T-helper 17 cell (primary cell): ENCODE measurements around the gene ITFG1. TPM values are rescaled to one million over a fixed set of nuclear protein-coding genes. Genes with fewer than 3 reads are reported as not detected.
A peak's percentile ranks its signal among the peaks of the same experiment; 100 is the strongest.
"Not testable (repeated sequence)": the region's sequence is repeated elsewhere in the genome, so short reads cannot be mapped to it uniquely, and the experiment has no call there.

Experiments used
- ATAC-seq: fragments of 150-1000 bp; cut with Tn5 transposase; 2 replicates; pipeline ENCODE4 v1.10.0; 2021; ENCODE audit warnings: mild to moderate bottlenecking, moderate library complexity
- DNase-seq, 3 donors: peaks; one replicate each; pipeline versions ENCODE4 v3.0.0 to v3.0.0-alpha.2; 2020 to 2021
- H3K9me3 ChIP-seq: one replicate; pipeline ENCODE4 v1.7.0; 2013; ENCODE audit warnings: low read length, mild to moderate bottlenecking; ENCODE audit not compliant: control insufficient read depth, poor library complexity, severe bottlenecking
- H3K27ac Mint-ChIP-seq: one replicate; pipeline ENCODE4 v1.8.0; 2022; ENCODE audit warnings: mild to moderate bottlenecking, moderate library complexity, mixed read lengths
- H3K27me3 Mint-ChIP-seq: one replicate; pipeline ENCODE4 v1.8.0; 2022; ENCODE audit warnings: mixed read lengths
- H3K36me3 Mint-ChIP-seq: one replicate; pipeline ENCODE4 v1.8.0; 2022; ENCODE audit warnings: low read depth, mixed read lengths
- H3K4me1 Mint-ChIP-seq: one replicate; pipeline ENCODE4 v1.8.0; 2022; ENCODE audit warnings: mild to moderate bottlenecking, mixed read lengths
- H3K4me3 Mint-ChIP-seq: one replicate; pipeline ENCODE4 v1.8.0; 2022; ENCODE audit warnings: mild to moderate bottlenecking, moderate library complexity, mixed read lengths
- total RNA-seq, 4 donors: library from RNA in 2 of 4; stranded (reverse) in 2 of 4; gene quantifications; one replicate each; pipeline ENCODE4 v1.2.3 and lab custom pipeline; 2022 to 2026

ITFG1 gene
- total RNA-seq, 2 donors from 2014 or later, result 27.6 to 29.5 TPM

GRCh38 chr16:47374629-47375028 is 86.2 kb downstream of the ITFG1 start:
- DNase-seq (no peak), ATAC-seq (no peak)
- Mint-ChIP-seq H3K27ac (no peak overlapping the region), H3K36me3 (peaks cover 15% of the 10 kb centered on the region), H3K4me1 (peaks cover 3% of the 10 kb centered on the region), H3K27me3 (no peaks in the 10 kb centered on the region), H3K4me3 (no peak overlapping the region)
- H3K9me3 ChIP-seq, result no peaks in the 10 kb centered on the region

DNA sequence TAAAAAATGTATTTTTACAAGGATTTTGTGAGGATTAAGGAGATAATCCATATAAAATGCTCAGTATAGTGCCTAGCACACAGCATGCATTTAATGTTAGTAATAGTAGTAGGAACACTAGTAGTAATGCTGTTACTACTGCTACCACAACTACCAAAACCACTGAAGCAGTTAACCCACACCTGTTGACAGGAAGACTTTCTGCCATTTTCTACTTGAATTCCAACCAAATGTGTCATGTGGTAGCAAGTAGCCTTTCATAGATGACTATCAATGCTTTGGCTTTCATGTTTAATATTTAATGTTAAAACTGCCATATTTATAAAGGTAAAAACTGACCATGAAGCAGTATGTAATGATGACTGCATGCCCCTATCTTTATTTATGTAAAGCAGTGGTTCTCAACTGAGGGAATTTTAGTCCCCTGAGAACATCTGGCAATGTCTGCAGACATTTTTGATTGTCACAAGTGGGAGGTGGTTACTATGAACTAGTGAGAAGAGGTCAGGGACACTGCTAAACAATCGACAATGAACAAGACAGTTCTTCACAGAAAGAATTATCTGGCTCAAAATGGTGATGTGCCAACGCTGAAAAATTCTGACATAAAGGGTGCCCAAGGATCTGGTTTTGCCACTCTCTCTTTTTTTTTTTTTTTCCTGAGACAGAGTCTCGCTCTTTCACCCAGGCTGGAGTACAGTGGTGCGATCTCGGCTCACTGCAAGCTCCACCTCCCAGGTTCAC is 89.4 kb downstream of the ITFG1 start:
- ATAC-seq (no peak), DNase-seq (no peak)
- H3K36me3 Mint-ChIP-seq, result peaks cover 8% of the 10 kb centered on the region
- no peak overlapping the region for H3K4me3 Mint-ChIP-seq
- H3K9me3 ChIP-seq, result no peaks in the 10 kb centered on the region
- H3K4me1 Mint-ChIP-seq, result no peaks in the 10 kb centered on the region
- H3K27ac Mint-ChIP-seq, result no peak overlapping the region
- no peaks in the 10 kb centered on the region for H3K27me3 Mint-ChIP-seq

DNA sequence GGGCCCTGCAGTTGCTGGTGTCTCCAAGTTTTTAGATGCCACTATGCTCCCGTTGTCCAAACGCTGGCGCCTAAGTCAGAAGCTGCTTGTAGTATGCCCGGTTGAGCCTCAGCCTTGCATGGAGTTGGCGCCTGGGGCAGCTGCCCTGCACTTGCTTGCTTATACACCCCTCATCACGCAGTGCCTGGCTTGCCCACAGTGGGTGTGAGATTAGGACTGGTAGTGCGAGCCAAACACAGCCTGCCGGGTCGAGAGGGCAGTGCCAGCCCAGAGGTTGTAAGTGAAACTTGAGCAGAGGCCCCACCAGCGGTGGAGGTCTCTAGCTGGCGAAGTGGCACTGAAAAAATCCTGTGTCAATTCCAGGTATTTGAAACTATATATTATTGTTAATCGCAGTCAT is 90.3 kb downstream of the ITFG1 start:
- no peaks in the 10 kb centered on the region for H3K9me3 ChIP-seq
- no peak for DNase-seq
- Mint-ChIP-seq H3K4me1 (no peaks in the 10 kb centered on the region), H3K27ac (no peak overlapping the region), H3K36me3 (peaks cover 8% of the 10 kb centered on the region), H3K4me3 (no peak overlapping the region), H3K27me3 (no peaks in the 10 kb centered on the region)
- no peak for ATAC-seq

DNA sequence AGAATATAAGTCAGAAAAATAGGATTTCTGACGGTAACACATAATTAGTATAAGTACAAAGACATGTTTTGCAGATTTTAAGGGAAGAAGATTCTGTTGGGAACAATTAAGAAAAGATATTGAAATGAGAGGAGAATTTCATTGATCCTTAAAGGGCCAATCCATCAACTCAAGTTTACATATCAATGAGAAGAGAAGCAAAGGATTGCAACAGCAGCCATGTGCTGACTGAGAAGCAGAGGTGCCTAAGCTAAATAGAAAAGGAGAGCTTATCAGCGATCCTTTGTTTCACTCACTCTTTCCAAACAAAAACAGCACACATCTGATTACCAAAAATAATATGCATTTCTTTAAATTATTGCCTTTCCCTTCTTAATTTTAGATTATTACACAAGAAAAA is 94.6 kb downstream of the ITFG1 start:
- Mint-ChIP-seq H3K36me3 (peaks cover 7% of the 10 kb centered on the region), H3K27me3 (no peaks in the 10 kb centered on the region), H3K4me3 (no peak overlapping the region), H3K4me1 (peaks cover 5% of the 10 kb centered on the region), H3K27ac (no peak overlapping the region)
- H3K9me3 ChIP-seq, result no peaks in the 10 kb centered on the region
- no peak for DNase-seq
- no peak for ATAC-seq

- H3K4me1 Mint-ChIP-seq, result peaks cover 8% of the 10 kb centered on the region
- H3K36me3 Mint-ChIP-seq, result peaks cover 4% of the 10 kb centered on the region
- DNase-seq, result no peak
- no peaks in the 10 kb centered on the region for H3K9me3 ChIP-seq
- H3K27me3 Mint-ChIP-seq, result no peaks in the 10 kb centered on the region
- no peak for ATAC-seq
- H3K4me3 Mint-ChIP-seq, result no peak overlapping the region
- H3K27ac Mint-ChIP-seq, result no peak overlapping the region
Observed at GRCh38 chr16:47363761-47364160, 97.1 kb downstream of the ITFG1 start.

DNA sequence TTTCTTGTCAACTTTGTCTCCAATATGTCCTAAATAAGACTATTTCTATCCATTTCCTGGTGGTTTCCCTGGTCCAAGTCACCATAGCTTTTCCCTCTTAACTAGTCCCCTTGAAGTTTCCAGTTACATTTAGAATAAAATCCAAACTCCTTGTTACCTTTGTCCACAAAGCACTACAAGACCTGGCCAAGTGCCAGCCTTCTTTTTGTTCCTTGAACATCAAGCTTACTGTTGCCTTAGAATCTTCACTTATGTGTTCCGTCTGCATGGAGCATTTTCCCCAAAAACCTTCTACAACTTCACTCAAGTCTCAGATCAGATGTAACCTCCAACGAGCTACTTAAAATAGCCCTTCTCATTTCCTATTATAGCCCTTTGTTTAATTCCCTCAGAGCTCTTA is 101.4 kb downstream of the ITFG1 start:
- no peak for DNase-seq
- peaks cover 4% of the 10 kb centered on the region for H3K36me3 Mint-ChIP-seq
- ATAC-seq, result no peak
- peaks cover 8% of the 10 kb centered on the region for H3K4me1 Mint-ChIP-seq
- no peaks in the 10 kb centered on the region for H3K9me3 ChIP-seq
- H3K27ac Mint-ChIP-seq, result peak overlapping the region; percentile 8
- H3K4me3 Mint-ChIP-seq, result no peak overlapping the region
- H3K27me3 Mint-ChIP-seq, result no peaks in the 10 kb centered on the region

DNA sequence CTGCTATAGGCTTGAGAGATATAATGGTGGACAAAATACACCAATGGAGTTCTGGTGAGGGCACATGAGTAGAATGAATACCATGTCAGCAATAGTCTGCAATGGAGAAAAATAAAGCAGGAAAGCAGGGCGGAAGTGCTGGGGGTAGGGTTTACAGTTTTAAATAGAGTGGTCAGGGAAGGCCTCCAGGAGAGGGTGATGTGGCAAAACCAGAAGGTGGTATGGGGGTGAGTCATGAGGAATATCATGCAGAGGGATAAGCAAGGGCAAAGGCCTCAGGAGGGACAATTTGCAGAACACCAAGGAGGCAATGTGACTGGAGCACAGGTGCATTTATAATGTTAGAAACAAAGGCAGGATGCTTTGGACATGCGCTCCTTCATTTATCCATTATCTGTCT is 102.0 kb downstream of the ITFG1 start:
- Mint-ChIP-seq H3K4me1 (peaks cover 8% of the 10 kb centered on the region), H3K27me3 (no peaks in the 10 kb centered on the region), H3K4me3 (no peak overlapping the region), H3K36me3 (peaks cover 4% of the 10 kb centered on the region), H3K27ac (no peak overlapping the region)
- DNase-seq (no peak), ATAC-seq (no peak)
- H3K9me3 ChIP-seq, result no peaks in the 10 kb centered on the region

DNA sequence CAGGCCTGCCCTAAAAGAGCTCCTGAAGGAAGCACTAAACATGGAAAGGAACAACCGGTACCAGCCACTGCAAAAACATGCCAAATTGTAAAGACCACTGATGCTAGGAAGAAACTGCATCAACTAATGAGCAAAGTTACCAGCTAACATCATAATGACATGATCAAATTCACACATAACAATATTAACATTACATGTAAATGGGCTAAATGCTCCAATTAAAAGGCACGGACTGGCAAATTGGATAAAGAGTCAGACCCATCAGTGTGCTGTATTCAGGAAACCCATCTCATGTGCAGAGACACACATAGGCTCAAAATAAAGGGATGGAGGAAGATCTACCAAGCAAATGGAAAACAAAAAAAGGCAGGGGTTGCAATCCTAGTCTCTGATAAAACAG is 111.8 kb downstream of the ITFG1 start:
- not testable (repeated sequence) for H3K27ac Mint-ChIP-seq, ATAC-seq, H3K27me3 Mint-ChIP-seq, H3K9me3 ChIP-seq, DNase-seq, H3K4me1 Mint-ChIP-seq, H3K4me3 Mint-ChIP-seq, H3K36me3 Mint-ChIP-seq

- H3K4me1 Mint-ChIP-seq, H3K27ac Mint-ChIP-seq, H3K4me3 Mint-ChIP-seq, DNase-seq, H3K9me3 ChIP-seq, ATAC-seq, H3K27me3 Mint-ChIP-seq, H3K36me3 Mint-ChIP-seq: not testable (repeated sequence)
Observed at GRCh38 chr16:47347021-47347696, 113.7 kb downstream of the ITFG1 start.

DNA sequence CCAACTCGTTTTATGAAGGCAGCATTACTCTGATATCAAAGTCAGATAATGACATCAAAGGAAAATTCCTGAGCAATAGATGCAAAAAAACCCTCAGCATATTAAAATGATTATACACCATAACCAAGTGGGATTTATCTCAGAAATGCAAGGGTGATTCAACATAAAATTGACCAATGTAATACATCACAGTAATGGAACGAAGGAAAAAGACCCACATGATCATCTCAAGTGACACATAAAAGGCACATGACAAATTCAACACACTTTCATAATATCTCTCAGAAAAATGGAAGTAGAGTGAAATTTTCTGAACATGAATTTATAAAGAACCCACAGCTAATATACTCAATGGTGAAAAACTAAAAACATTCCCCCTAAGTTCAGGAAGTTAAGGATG is 118.8 kb downstream of the ITFG1 start:
- ATAC-seq, result no peak
- H3K4me1 Mint-ChIP-seq, result peaks cover 4% of the 10 kb centered on the region
- H3K27ac Mint-ChIP-seq, result no peak overlapping the region
- H3K4me3 Mint-ChIP-seq, result no peak overlapping the region
- H3K27me3 Mint-ChIP-seq, result no peaks in the 10 kb centered on the region
- DNase-seq, result no peak
- peaks cover 5% of the 10 kb centered on the region for H3K36me3 Mint-ChIP-seq
- peaks cover 4% of the 10 kb centered on the region for H3K9me3 ChIP-seq

- H3K27me3 Mint-ChIP-seq, H3K36me3 Mint-ChIP-seq, ATAC-seq, H3K27ac Mint-ChIP-seq, H3K9me3 ChIP-seq, H3K4me3 Mint-ChIP-seq, H3K4me1 Mint-ChIP-seq, DNase-seq: not testable (repeated sequence)
Observed at GRCh38 chr16:47330562-47330961, 130.3 kb downstream of the ITFG1 start.

GRCh38 chr16:47324309-47324708 is 136.6 kb downstream of the ITFG1 start:
- not testable (repeated sequence) for DNase-seq, H3K4me3 Mint-ChIP-seq, H3K27ac Mint-ChIP-seq, H3K27me3 Mint-ChIP-seq, ATAC-seq, H3K36me3 Mint-ChIP-seq, H3K9me3 ChIP-seq, H3K4me1 Mint-ChIP-seq

GRCh38 chr16:47323241-47323640 is 137.6 kb downstream of the ITFG1 start:
- H3K27ac Mint-ChIP-seq, result no peak overlapping the region
- H3K9me3 ChIP-seq, result no peaks in the 10 kb centered on the region
- H3K36me3 Mint-ChIP-seq, result no peaks in the 10 kb centered on the region
- no peaks in the 10 kb centered on the region for H3K27me3 Mint-ChIP-seq
- DNase-seq (no peak), ATAC-seq (no peak)
- H3K4me1 Mint-ChIP-seq, result no peaks in the 10 kb centered on the region
- H3K4me3 Mint-ChIP-seq, result no peak overlapping the region
